Hepatocyte (in vitro differentiated cells): Measurements from ENCODE around the gene PRDM10.

Source experiments
- CTCF ChIP-seq: fragments of 200-600 bp; sonication (generic); IDR thresholded peaks from 2 replicates; pipeline ENCODE4 v1.5.1; 2016; ENCODE audit warnings: antibody characterized with exemption, mild to moderate bottlenecking; ENCODE audit not compliant: poor library complexity
- EZH2phosphoT487 ChIP-seq: fragments of 200-600 bp; sonication (generic); IDR thresholded peaks from one replicate; pipeline ENCODE4 v1.6.1; 2018; ENCODE audit warnings: antibody characterized with exemption, mild to moderate bottlenecking, low read depth, moderate library complexity; ENCODE audit not compliant: unreplicated experiment, severe bottlenecking

- TF ChIP-seq CTCF = no peak
- no peak for TF ChIP-seq EZH2phosphoT487
Observed at GRCh38 chr11:129973809-129974208, 28.8 kb downstream of the PRDM10 start.
